Right lobe of liver (tissue), 6 donors: ENCODE results near the gene ZFAND3. TPM values are rescaled to one million over a fixed set of nuclear protein-coding genes. Genes with fewer than 3 reads are reported as not detected.
A peak's percentile ranks its signal among the peaks of the same experiment; 100 is the strongest.

Source experiments
- ATAC-seq, 4 donors: fragments of 200-7000 bp; cut with Tn5 transposase; one replicate each; pipeline ENCODE4 v1.9.1; 2020; ENCODE audit warnings: mild to moderate bottlenecking in 4 of 4, moderate library complexity in 4 of 4
- DNase-seq, 3 donors: peaks; one replicate each; pipeline ENCODE4 v3.0.0-alpha.2; 2020
- H3K27ac ChIP-seq, 3 donors: fragments of 200-600 bp; one replicate each; pipeline ENCODE4 v1.8.0; 2022
- H3K27me3 ChIP-seq, 2 donors: fragments of 200-600 bp; one replicate each; pipeline ENCODE4 v1.8.0; 2022
- H3K36me3 ChIP-seq, 4 donors: fragments of 200-600 bp; sonication (generic) in 1 of 4; one replicate each; pipeline versions ENCODE4 v1.5.1 to v1.8.0; 2017 to 2022; ENCODE audit warnings: control low read depth in 1 of 4
- H3K4me1 ChIP-seq, 4 donors: fragments of 200-600 bp; sonication (generic) in 1 of 4; one replicate each; pipeline versions ENCODE4 v1.5.1 to v1.8.0; 2017 to 2022; ENCODE audit warnings: control low read depth in 1 of 4
- H3K4me3 ChIP-seq, 3 donors: fragments of 200-600 bp; one replicate each; pipeline ENCODE4 v1.8.0; 2022
- H3K9me3 ChIP-seq, 4 donors: fragments of 200-600 bp; sonication (generic) in 1 of 4; one replicate each; pipeline versions ENCODE4 v1.5.1 to v1.8.0; 2017 to 2022; ENCODE audit warnings: control low read depth in 1 of 4
- POLR2A ChIP-seq: fragments of 450-650 bp; IDR thresholded peaks from one replicate; pipeline ENCODE4 v1.6.1; 2017; ENCODE audit warnings: antibody characterized with exemption, mild to moderate bottlenecking
- WGBS: methylation state at CpG from one replicate; pipeline ENCODE4 v1.1.6; 2018; ENCODE audit warnings: low coverage, low lambda C conversion rate; ENCODE audit not compliant: insufficient coverage; ENCODE audit errors: missing lambda C conversion rate; 5-methylcytosine and 5-hydroxymethylcytosine counted together
- intact Hi-C, 2 donors: fragments of 100-400 bp; cut with DNase I; formaldehyde crosslinking; loops; one replicate each; pipeline versions ENCODE4 v1.11.2 to v1.14.1; 2022
- total RNA-seq, 6 experiments: library from RNA; depleted of rRNA in 2 of 6; stranded (reverse); fragments of >200 nt in 2 of 6; fragmentation: NEBNext Ultra II Directional in 3 of 6; extraction: Animal tissue kit (Norgen Biotek cat#: 25700) in 3 of 6; gene quantifications; one replicate each; pipeline versions ENCODE4 v1.1.0 to v1.2.4, GENCODE V29; 2016 to 2023
- TF ChIP-seq, protein P1 (sequence below), 4 donors: fragments of 200-600 bp in 3 of 4; fragments of 450-650 bp in 1 of 4; IDR thresholded peaks; one replicate each; pipeline versions ENCODE4 v1.5.1 to v1.8.0; 2016 to 2022; ENCODE audit warnings: antibody characterized with exemption in 4 of 4, mild to moderate bottlenecking in 2 of 4
- donor health status: DM: no; HTN: yes; CAD: no.
- donor health status: DM: no; HTN: no; CAD: no.
- donor health status: DM: no; HTN: no; CAD: no.
- donor health status: DM: no; HTN: yes; CAD: no.
- donor health status: DM: no; HTN: yes; CAD: no.

The ZFAND3 gene
- total RNA-seq, 6 experiments from 2014 or later: 43.1 to 66.5 (median 53.2) TPM

DNA sequence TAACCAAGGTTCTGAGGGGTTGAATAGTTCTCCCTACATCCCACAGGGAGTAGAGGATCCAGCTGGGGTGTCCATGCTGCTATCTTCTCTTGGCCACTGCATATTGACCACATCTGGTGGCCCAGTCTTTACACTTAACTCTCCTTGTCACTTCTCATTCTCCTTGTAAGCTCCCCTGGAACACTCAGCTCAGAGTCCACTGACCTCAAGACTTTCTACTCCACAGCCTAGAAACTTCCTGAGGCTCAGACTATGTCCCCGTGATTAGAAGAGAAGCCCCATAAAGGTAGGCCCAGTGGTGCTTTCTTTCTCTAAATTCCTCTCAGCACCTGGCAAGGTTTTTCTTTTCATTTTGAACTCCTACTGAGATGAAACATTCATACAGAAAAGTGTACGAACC is 13.3 kb upstream of the ZFAND3 start:
- DNase-seq (no peak), ATAC-seq (no peak)

DNA sequence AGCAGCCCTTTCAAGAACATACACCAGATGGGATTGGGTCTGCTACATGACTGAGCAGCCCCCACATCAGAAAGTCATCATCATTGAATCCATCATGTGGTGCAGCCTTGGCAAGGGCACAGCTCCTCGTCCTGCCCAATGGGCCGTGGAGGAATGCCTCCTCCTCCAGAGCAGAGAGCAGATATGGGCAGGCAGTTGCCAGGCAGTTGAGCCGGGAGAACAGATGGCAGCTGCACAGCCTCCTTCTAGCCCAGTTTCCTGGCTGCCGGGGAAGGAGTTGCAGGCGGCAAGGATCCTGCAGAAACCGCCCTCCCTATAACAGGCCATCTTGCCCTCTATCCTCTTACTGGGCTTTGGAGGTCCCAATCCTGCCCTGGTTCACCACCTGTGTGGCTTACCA is 11.9 kb upstream of the ZFAND3 start:
- TF ChIP-seq, protein P1, sequence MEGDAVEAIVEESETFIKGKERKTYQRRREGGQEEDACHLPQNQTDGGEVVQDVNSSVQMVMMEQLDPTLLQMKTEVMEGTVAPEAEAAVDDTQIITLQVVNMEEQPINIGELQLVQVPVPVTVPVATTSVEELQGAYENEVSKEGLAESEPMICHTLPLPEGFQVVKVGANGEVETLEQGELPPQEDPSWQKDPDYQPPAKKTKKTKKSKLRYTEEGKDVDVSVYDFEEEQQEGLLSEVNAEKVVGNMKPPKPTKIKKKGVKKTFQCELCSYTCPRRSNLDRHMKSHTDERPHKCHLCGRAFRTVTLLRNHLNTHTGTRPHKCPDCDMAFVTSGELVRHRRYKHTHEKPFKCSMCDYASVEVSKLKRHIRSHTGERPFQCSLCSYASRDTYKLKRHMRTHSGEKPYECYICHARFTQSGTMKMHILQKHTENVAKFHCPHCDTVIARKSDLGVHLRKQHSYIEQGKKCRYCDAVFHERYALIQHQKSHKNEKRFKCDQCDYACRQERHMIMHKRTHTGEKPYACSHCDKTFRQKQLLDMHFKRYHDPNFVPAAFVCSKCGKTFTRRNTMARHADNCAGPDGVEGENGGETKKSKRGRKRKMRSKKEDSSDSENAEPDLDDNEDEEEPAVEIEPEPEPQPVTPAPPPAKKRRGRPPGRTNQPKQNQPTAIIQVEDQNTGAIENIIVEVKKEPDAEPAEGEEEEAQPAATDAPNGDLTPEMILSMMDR (IDR thresholded peaks at IDR 0.05): no peak
- no peak for TF ChIP-seq POLR2A
- ATAC-seq (no peak), DNase-seq (no peak)
- Histone ChIP-seq H3K27me3 (no peaks in the 10 kb centered on the region), H3K4me3 (no peak overlapping the region), H3K9me3 (no peaks in the 10 kb centered on the region), H3K4me1 (no peaks in the 10 kb centered on the region), H3K27ac (no peak overlapping the region), H3K36me3 (no peaks in the 10 kb centered on the region)
- intact Hi-C loops: no loop called here
- WGBS: no CpG with 5 or more reads among the region's 6 CpGs

More for the DNA sequence above, 13.3 kb upstream of the ZFAND3 start:
- no peak overlapping the region for H3K27ac ChIP-seq
- WGBS: 96% methylated on average over 2 of the region's 2 CpGs
- no peak overlapping the region for H3K4me3 ChIP-seq
- no peaks in the 10 kb centered on the region for H3K9me3 ChIP-seq
- H3K4me1 ChIP-seq: peaks cover 0 to 3% (median 1%) of the 10 kb centered on the region in 4 donors
- TF ChIP-seq, protein P1 (IDR thresholded peaks at IDR 0.05): no peak
- TF ChIP-seq POLR2A: no peak
- no peaks in the 10 kb centered on the region for H3K36me3 ChIP-seq
- intact Hi-C loops: no loop called here
- H3K27me3 ChIP-seq: no peaks in the 10 kb centered on the region

DNA sequence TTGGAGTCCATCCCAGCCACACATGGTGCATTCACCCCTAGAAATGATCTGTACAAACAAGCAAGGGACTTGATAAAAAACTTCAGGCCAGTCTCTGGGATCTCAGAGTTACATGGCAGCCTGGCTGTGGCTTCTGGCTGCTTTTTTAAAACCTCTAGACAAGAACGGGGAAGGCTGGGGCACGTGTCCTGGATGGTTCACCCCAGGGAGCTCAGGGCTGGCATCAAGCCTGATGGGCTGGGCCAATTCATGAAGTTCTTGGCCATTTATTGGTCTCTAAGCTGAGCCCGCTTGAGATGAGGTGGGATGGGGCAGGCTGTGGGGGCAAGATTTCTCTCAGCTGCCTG is 10.4 kb upstream of the ZFAND3 start:
- Histone ChIP-seq H3K4me1 (no peaks in the 10 kb centered on the region), H3K27me3 (no peaks in the 10 kb centered on the region), H3K9me3 (no peaks in the 10 kb centered on the region), H3K27ac (no peak overlapping the region), H3K36me3 (no peaks in the 10 kb centered on the region), H3K4me3 (no peak overlapping the region)
- TF ChIP-seq, protein P1 (IDR thresholded peaks at IDR 0.05): no peak
- no peak for TF ChIP-seq POLR2A
- DNase-seq (peak in 1 of 3 donors; percentile 66), ATAC-seq (peak; percentile 52 to 74 (median 71))
- intact Hi-C loops: no loop called here
- 19% methylated on average over 3 of the region's 3 CpGs for WGBS

DNA sequence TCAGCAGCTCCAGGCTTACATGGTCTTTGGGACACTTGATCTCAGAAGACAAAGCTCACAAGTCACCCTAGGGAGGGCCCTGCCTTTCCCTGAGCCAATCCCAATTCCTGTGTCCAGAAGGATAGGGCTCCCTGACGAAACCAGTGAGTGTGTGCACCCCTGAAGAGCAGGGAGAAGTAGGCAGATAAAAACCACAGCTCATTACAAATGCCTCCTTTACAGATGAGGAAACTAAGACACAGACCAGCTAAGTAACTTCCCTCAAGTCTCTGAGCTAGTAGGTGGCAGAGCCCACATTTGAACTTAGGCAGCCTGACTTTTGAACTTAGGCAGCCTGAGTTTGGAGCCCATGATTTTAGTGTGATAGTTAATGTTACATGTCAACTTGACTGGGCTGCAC is 6.7 kb upstream of the ZFAND3 start:
- no peak for DNase-seq
- peak in 2 of 4 donors; percentile 24 to 37 for ATAC-seq
- TF ChIP-seq, protein P1 (IDR thresholded peaks at IDR 0.05): no peak
- TF ChIP-seq POLR2A: no peak
- Histone ChIP-seq H3K4me1 (peaks cover 0 to 15% (median 2%) of the 10 kb centered on the region in 4 donors), H3K36me3 (no peaks in the 10 kb centered on the region), H3K27ac (no peak overlapping the region), H3K9me3 (no peaks in the 10 kb centered on the region), H3K4me3 (no peak overlapping the region), H3K27me3 (no peaks in the 10 kb centered on the region)
- no CpG with 5 or more reads among the region's 1 CpG for WGBS
- intact Hi-C loops: no loop called here

DNA sequence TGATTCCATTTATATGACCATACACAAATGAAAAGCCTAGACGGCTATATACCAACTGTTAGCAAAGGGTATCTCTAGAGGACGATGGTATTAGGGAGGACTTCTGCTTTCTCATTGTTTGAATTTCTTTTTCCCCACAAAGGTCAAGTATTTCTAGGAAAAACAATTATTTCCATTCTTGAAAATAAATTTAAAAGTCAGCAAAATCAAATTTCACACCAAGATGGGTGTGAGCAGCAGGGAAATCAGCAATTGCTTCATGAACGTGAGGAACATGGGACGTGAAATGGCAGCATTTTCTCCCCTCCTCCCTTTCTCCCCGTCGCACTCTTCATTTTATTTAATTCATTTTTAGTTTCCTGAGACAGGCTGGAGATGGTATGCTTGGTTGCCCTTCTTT is 5.2 kb upstream of the ZFAND3 start:
- ATAC-seq (no peak), DNase-seq (no peak)
- Histone ChIP-seq H3K9me3 (no peaks in the 10 kb centered on the region), H3K4me3 (no peak overlapping the region), H3K27me3 (no peaks in the 10 kb centered on the region), H3K36me3 (no peaks in the 10 kb centered on the region), H3K4me1 (peaks cover 0 to 21% (median 2%) of the 10 kb centered on the region in 4 donors), H3K27ac (no peak overlapping the region)
- TF ChIP-seq, protein P1 (IDR thresholded peaks at IDR 0.05): no peak
- no peak for TF ChIP-seq POLR2A
- intact Hi-C loops: no loop called here
- WGBS: 91% methylated on average over 6 of the region's 6 CpGs
